Fibroblast of skin of left biceps (primary cell): ENCODE measurements around the gene NUP98.

Source experiments
- DNase-seq, 2 experiments: peaks; one replicate each; pipeline ENCODE4 v3.0.0-alpha.2; 2013; ENCODE audit warnings: low read depth in 2 of 2

NUP98 gene

GRCh38 chr11:3797329-3798090, at the start of gene NUP98:
TSS of gene NUP98 (minus strand) at chr11:3797554. CDS start at chr11:3782117, 15,437 bp downstream.
- DNase-seq = peak; percentile 100

- no peak for DNase-seq
Measured at GRCh38 chr11:3845670-3846069, 48.3 kb upstream of the NUP98 start.

GRCh38 chr11:3845246-3845645, 47.9 kb upstream of the NUP98 start:
- DNase-seq = no peak

GRCh38 chr11:3843326-3843725, 46.0 kb upstream of the NUP98 start:
- DNase-seq = no peak

- DNase-seq = peak; percentile 48 to 58
Measured at GRCh38 chr11:3841426-3842350, 44.3 kb upstream of the NUP98 start.

GRCh38 chr11:3840870-3841425, 43.6 kb upstream of the NUP98 start, which contains the start of gene RHOG:
TSS of gene RHOG (minus strand) at chr11:3840959. CDS start at chr11:3828138, 12,821 bp downstream.
- no peak for DNase-seq

GRCh38 chr11:3840004-3840869, 42.9 kb upstream of the NUP98 start:
- no peak for DNase-seq

GRCh38 chr11:3838504-3838903, 41.1 kb upstream of the NUP98 start:
- no peak for DNase-seq

GRCh38 chr11:3837793-3838192, 40.4 kb upstream of the NUP98 start:
- DNase-seq = no peak

- DNase-seq = no peak
Measured at GRCh38 chr11:3836903-3837302, 39.5 kb upstream of the NUP98 start.

- DNase-seq = no peak
Measured at GRCh38 chr11:3835751-3836150, 38.4 kb upstream of the NUP98 start.

- DNase-seq = no peak
Measured at GRCh38 chr11:3834664-3835461, 37.5 kb upstream of the NUP98 start.

- DNase-seq = no peak
Measured at GRCh38 chr11:3834349-3834663, 37.0 kb upstream of the NUP98 start.

GRCh38 chr11:3833449-3833848, 36.1 kb upstream of the NUP98 start:
- DNase-seq = no peak

GRCh38 chr11:3832816-3833215, 35.5 kb upstream of the NUP98 start:
- no peak for DNase-seq

- DNase-seq = no peak
Measured at GRCh38 chr11:3831378-3832239, 34.3 kb upstream of the NUP98 start.

- no peak for DNase-seq
Measured at GRCh38 chr11:3830730-3831129, 33.4 kb upstream of the NUP98 start.

- no peak for DNase-seq
Measured at GRCh38 chr11:3830088-3830487, 32.7 kb upstream of the NUP98 start.

- DNase-seq = no peak
Measured at GRCh38 chr11:3827434-3828186, 30.3 kb upstream of the NUP98 start.
